GM19372 (cell line): ENCODE measurements around the gene XRCC4.
"Not testable (repeated sequence)": the region's sequence is repeated elsewhere in the genome, so short reads cannot be mapped to it uniquely, and the experiment has no call there.

Experiments used
- ATAC-seq: cut with Tn5 transposase; IDR thresholded peaks from one replicate; pipeline ENCODE4 v1.9.1; 2021; ENCODE audit warnings: mild to moderate bottlenecking, low read depth, moderate library complexity; ENCODE audit not compliant: unreplicated experiment

XRCC4 gene

DNA sequence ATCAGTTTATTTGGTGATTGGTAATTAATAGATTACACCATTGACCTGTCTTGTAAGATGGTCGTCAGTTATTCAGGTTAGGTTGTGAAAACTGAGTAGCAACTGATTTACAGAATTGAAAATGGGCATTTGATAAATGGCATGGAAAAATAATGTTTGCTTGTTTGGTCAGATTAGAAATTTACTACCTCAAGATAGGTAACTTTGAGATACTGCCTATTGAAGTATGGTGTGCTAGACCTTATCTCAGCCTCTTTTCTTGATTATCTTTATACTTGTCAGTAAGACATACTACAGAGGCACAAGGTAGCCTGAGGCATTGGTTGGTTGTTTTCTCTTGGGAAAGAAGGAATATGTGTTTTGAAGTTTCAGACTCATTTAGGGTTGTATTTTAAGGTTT is 174.5 kb downstream of the XRCC4 start:
- ATAC-seq, result no peak

DNA sequence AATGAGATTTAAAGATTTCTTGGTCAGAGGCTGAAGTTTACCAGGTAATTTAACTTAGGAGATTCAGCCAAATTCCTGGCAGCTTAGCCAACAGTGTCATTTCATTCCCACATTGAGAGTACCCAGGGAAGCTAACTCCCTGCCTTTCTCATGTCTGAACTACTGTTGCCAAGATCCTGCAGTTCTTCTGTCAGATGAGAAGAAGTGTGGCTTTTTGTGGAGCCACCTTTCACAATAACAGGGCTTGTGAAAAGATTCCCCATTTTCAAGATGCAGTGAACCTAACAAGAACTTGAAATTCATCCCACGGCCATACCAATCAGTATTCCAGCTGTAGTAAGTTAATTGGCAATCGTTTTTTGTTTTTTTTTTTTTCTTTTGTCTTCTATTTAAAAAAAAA is 176.4 kb downstream of the XRCC4 start:
- ATAC-seq, result no peak

DNA sequence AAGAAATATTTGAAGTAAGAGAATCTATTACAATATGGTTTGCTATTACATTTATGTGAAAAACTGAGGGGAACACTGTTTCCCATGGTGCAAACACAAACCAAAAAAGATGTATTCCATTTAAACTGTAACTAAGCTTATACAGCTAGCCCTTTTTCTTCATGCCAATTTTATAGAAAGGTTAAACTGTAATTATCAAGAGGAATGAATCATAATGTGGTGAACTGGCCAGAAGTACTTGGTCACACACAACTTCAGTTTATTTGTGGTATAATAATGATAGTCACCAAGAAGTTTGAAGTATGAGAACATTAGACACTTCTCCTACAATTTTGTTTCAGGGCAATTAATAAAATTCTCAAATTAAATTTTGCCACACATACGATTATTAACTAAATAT is 177.9 kb downstream of the XRCC4 start:
- ATAC-seq, result no peak

GRCh38 chr5:83256091-83256780 is 178.9 kb downstream of the XRCC4 start:
- no peak for ATAC-seq

GRCh38 chr5:83257684-83258083 is 180.3 kb downstream of the XRCC4 start:
- not testable (repeated sequence) for ATAC-seq

DNA sequence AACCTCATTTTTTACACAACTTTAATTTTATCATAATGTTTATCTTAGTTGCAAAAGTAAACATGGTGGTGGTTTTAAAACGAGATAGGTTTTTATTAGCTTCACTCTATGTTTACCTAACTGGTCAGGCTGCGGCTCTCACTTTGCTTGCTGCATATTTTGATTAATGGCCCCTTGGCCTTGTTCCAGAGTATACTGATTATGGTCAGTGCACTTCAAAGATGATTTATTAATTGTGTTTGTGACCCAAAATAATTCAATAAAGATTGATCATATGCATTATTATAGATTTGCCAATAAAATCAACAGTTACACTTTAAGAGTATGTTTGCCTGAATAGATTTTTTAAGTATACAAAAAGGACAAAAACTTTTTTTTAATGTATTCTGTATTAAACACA is 188.0 kb downstream of the XRCC4 start:
- ATAC-seq, result no peak

GRCh38 chr5:83270311-83270710 is 193.0 kb downstream of the XRCC4 start:
- no peak for ATAC-seq

GRCh38 chr5:83277154-83277553 is 199.8 kb downstream of the XRCC4 start:
- no peak for ATAC-seq

- no peak for ATAC-seq
Observed at GRCh38 chr5:83277953-83278352, 200.6 kb downstream of the XRCC4 start.

DNA sequence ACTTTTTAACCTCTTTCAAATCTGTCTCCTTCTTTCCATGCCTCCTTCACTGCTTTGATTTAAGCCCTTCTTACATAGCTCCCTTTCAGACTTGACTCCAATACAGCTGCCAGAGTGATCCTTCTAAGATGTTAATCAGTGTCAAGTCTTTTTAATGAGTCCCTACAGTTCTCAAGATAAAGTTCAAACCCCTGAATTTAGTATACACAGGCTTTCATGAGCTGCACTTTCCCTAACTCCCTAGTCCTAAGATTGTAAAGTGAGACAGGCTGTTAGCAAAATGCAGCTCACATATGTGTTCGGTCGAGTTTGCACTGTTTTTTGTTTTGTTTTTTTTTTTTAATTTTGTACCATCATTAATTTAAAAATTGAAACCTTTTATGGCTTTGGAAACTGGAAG is 203.8 kb downstream of the XRCC4 start:
- no peak for ATAC-seq

DNA sequence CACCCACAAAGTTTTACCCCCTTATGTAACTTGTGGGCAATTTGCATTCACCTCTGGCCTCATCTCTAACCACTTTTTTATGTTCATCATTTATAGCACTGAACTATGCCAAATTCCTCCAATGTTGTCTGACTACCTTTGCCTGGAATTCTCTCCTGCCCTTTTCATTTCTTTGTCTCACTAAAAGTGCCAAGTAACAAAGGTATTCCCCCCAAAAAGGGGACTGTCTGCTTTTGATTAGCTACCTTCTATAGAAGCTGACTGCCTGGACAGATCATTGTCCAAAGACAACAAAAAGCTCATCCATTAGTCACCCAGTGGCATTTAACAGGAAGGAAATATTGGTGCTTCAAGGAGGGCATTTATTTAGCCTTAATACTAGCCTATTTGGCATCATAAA is 204.3 kb downstream of the XRCC4 start:
- ATAC-seq, result no peak

DNA sequence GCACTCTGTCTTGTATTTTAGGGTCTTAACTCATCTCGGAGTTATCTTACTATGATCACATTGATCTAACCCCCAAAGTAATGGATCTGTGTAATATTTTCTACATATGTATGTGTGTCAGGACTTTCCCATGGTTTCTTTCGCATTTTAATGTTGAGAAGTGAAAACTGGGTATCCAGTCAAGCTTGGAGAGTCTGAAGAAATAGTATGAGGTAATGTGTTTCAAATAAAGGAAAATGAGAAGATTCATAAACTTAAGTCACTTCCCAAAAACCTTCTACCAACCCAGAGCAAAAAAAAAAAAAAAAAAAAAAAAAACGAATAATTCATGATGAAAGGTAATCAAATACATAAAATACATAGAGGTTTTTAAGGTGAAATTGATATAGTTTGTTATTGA is 206.4 kb downstream of the XRCC4 start:
- ATAC-seq, result no peak

- no peak for ATAC-seq
Observed at GRCh38 chr5:83285661-83286398, 208.5 kb downstream of the XRCC4 start.

DNA sequence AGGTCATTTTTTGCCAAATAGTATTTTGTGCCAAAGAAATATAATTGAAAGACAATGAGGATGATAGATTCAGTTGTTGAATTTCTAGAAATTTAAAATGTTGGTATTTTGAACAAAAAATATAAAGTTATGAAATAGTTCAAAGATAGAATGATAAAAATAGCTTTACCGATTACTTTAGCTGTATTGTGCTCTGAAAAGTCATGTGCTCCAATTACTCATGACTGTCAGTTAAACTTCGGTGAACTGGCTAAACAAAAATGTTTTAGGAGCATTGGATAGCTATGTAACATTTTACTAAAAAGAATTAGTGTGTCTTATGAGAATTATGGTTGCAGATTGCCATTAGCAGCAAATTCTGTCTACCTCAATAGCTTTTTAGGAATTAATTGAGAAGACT is 216.9 kb downstream of the XRCC4 start:
- no peak for ATAC-seq

DNA sequence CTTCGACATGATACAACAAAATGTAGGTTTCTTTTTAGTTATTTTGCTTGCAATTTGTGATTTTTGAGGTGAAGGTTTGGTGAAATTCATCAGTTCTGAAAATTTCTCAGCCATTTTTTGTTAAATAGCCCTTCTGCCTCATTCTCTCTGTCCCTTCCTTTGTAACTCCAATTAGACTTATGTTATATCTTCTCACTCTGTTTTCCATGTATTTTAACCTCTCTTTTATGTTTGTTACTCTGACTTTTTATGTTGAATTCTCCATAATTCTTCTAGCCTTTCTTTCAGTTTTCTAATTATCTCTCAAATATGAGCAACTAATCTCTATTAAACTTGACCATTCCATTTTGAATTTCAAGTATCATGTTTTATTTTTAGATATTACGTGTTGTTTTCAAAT is 222.0 kb downstream of the XRCC4 start:
- no peak for ATAC-seq

GRCh38 chr5:83306572-83307241 is 229.4 kb downstream of the XRCC4 start:
- ATAC-seq, result peak; percentile 98

- ATAC-seq, result no peak
Observed at GRCh38 chr5:83312663-83313062, 235.3 kb downstream of the XRCC4 start.

- ATAC-seq, result no peak
Observed at GRCh38 chr5:83313436-83313835, 236.1 kb downstream of the XRCC4 start.

- ATAC-seq, result no peak
Observed at GRCh38 chr5:83321483-83322055, 244.2 kb downstream of the XRCC4 start.

DNA sequence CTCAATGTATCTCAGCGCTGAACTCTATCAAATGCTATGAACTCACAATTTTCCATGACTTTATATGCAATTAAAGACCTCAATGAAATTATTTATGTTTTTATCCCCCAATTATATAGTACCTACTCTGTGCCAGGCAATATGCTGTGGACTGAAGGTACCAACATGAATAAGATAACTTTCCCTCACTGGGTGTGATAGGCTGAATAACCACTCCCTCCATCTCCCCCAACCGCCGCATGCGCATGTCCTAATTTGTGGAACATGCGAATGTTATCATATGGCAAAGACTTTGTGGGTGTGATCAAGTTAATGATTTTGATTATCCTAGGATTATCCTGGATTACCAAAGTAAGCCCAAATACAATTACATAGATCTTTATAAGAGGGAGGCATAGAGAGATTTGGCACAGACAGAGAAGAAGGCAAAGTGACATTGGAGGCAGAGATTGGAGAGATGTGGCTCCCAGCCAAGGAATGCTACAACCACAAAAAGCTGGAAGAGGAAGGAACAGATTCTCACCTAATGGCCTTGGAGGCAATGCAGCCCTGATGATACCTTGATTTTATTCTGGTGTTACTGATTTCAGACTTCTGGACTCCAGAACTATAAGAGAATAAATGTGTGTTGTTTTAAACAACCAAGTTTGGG is 245.1 kb downstream of the XRCC4 start:
- ATAC-seq, result no peak
